GM18519 (cell line): ENCODE measurements around the gene PLD4.
"Not testable (repeated sequence)": the region's sequence is repeated elsewhere in the genome, so short reads cannot be mapped to it uniquely, and the experiment has no call there.

Experiments
- ATAC-seq: cut with Tn5 transposase; IDR thresholded peaks from one replicate; pipeline ENCODE4 v1.9.1; 2021; ENCODE audit warnings: mild to moderate bottlenecking, moderate library complexity; ENCODE audit not compliant: unreplicated experiment, low FRiP score

PLD4 gene

GRCh38 chr14:104951863-104952657 lies 27.4 kb downstream of the PLD4 start:
- ATAC-seq: not testable (repeated sequence)

- no peak for ATAC-seq
Measured at GRCh38 chr14:104953097-104953496, 28.4 kb downstream of the PLD4 start.

- no peak for ATAC-seq
Measured at GRCh38 chr14:104953896-104954656, 29.4 kb downstream of the PLD4 start.

GRCh38 chr14:104954746-104955395 lies 30.2 kb downstream of the PLD4 start:
- ATAC-seq: no peak

GRCh38 chr14:104955396-104955770 lies 30.7 kb downstream of the PLD4 start:
- no peak for ATAC-seq

- ATAC-seq: no peak
Measured at GRCh38 chr14:104956290-104956890, 31.7 kb downstream of the PLD4 start.

- no peak for ATAC-seq
Measured at GRCh38 chr14:104957146-104958113, 32.8 kb downstream of the PLD4 start.

- ATAC-seq: no peak
Measured at GRCh38 chr14:104964546-104964945, 39.9 kb downstream of the PLD4 start.

- no peak for ATAC-seq
Measured at GRCh38 chr14:104965561-104966231, 41.0 kb downstream of the PLD4 start.

GRCh38 chr14:104966261-104966865 lies 41.7 kb downstream of the PLD4 start:
- ATAC-seq: no peak

- ATAC-seq: no peak
Measured at GRCh38 chr14:104966981-104967385, 42.3 kb downstream of the PLD4 start.

GRCh38 chr14:104967386-104968152 lies 42.9 kb downstream of the PLD4 start:
- no peak for ATAC-seq

GRCh38 chr14:104968153-104968527 lies 43.5 kb downstream of the PLD4 start:
- ATAC-seq: no peak

GRCh38 chr14:104968541-104969401 lies 44.1 kb downstream of the PLD4 start:
- no peak for ATAC-seq

- ATAC-seq: no peak
Measured at GRCh38 chr14:104969741-104970230, 45.1 kb downstream of the PLD4 start.

GRCh38 chr14:104970231-104971068 lies 45.8 kb downstream of the PLD4 start:
- ATAC-seq: no peak
